ENCODE data around the gene ARHGAP18. TPM values are rescaled to one million over a fixed set of nuclear protein-coding genes. Genes with fewer than 3 reads are reported as not detected.
A peak's percentile ranks its signal among the peaks of the same experiment; 100 is the strongest.
"Not testable (repeated sequence)": the region's sequence is repeated elsewhere in the genome, so short reads cannot be mapped to it uniquely, and the experiment has no call there.

The ARHGAP18 gene
- polyA plus RNA-seq, 1 donor = 52.8 TPM

- no peaks in the 10 kb centered on the region for H3K4me1 ChIP-seq (ENCODE audit: control insufficient read depth, insufficient read depth, low read length)
- H3K4me3 ChIP-seq (ENCODE audit: low read length) = no peak overlapping the region
- no peaks in the 10 kb centered on the region for H3K27me3 ChIP-seq (ENCODE audit: control insufficient read depth, insufficient read depth, low read length)
- WGBS (ENCODE audit: insufficient coverage, low lambda C conversion rate) = 87% methylated on average over 2 of the region's 6 CpGs
- no peaks in the 10 kb centered on the region for H3K9me3 ChIP-seq (ENCODE audit: control insufficient read depth, low read depth, low read length)
- H3K27ac ChIP-seq (ENCODE audit: low read length) = no peak overlapping the region
- peaks cover 15% of the 10 kb centered on the region for H3K36me3 ChIP-seq (ENCODE audit: control insufficient read depth, insufficient read depth, low read length)
- DNase-seq = no peak
Measured at GRCh38 chr6:129592516-129593232, 117.3 kb downstream of the ARHGAP18 start.

- Histone ChIP-seq H3K27me3 (ENCODE audit: control insufficient read depth, insufficient read depth, low read length) (no peaks in the 10 kb centered on the region), H3K4me1 (ENCODE audit: control insufficient read depth, insufficient read depth, low read length) (no peaks in the 10 kb centered on the region), H3K36me3 (ENCODE audit: control insufficient read depth, insufficient read depth, low read length) (peaks cover 13% of the 10 kb centered on the region), H3K27ac (ENCODE audit: low read length) (no peak overlapping the region), H3K4me3 (ENCODE audit: low read length) (no peak overlapping the region), H3K9me3 (ENCODE audit: control insufficient read depth, low read depth, low read length) (no peaks in the 10 kb centered on the region)
- WGBS (ENCODE audit: insufficient coverage, low lambda C conversion rate) = no CpG with 5 or more reads among the region's 4 CpGs
- no peak for DNase-seq
Measured at GRCh38 chr6:129590408-129591022, 119.5 kb downstream of the ARHGAP18 start.

GRCh38 chr6:129586815-129587214 is 123.2 kb downstream of the ARHGAP18 start:
- peaks cover 14% of the 10 kb centered on the region for H3K36me3 ChIP-seq (ENCODE audit: control insufficient read depth, insufficient read depth, low read length)
- no peak overlapping the region for H3K4me3 ChIP-seq (ENCODE audit: low read length)
- no peaks in the 10 kb centered on the region for H3K9me3 ChIP-seq (ENCODE audit: control insufficient read depth, low read depth, low read length)
- H3K27me3 ChIP-seq (ENCODE audit: control insufficient read depth, insufficient read depth, low read length) = no peaks in the 10 kb centered on the region
- H3K27ac ChIP-seq (ENCODE audit: low read length) = no peak overlapping the region
- 100% methylated on average over 1 of the region's 2 CpGs for WGBS (ENCODE audit: insufficient coverage, low lambda C conversion rate)
- no peak for DNase-seq
- no peaks in the 10 kb centered on the region for H3K4me1 ChIP-seq (ENCODE audit: control insufficient read depth, insufficient read depth, low read length)

- no peak for DNase-seq
- Histone ChIP-seq H3K27me3 (ENCODE audit: control insufficient read depth, insufficient read depth, low read length) (no peaks in the 10 kb centered on the region), H3K9me3 (ENCODE audit: control insufficient read depth, low read depth, low read length) (no peaks in the 10 kb centered on the region), H3K4me1 (ENCODE audit: control insufficient read depth, insufficient read depth, low read length) (no peaks in the 10 kb centered on the region), H3K27ac (ENCODE audit: low read length) (no peak overlapping the region), H3K36me3 (ENCODE audit: control insufficient read depth, insufficient read depth, low read length) (peaks cover 18% of the 10 kb centered on the region), H3K4me3 (ENCODE audit: low read length) (no peak overlapping the region)
- WGBS (ENCODE audit: insufficient coverage, low lambda C conversion rate) = no CpG with 5 or more reads among the region's 7 CpGs
Measured at GRCh38 chr6:129583866-129584265, 126.1 kb downstream of the ARHGAP18 start.

GRCh38 chr6:129578315-129578714 is 131.7 kb downstream of the ARHGAP18 start:
- no CpG with 5 or more reads among the region's 1 CpG for WGBS (ENCODE audit: insufficient coverage, low lambda C conversion rate)
- H3K27me3 ChIP-seq (ENCODE audit: control insufficient read depth, insufficient read depth, low read length) = no peaks in the 10 kb centered on the region
- H3K9me3 ChIP-seq (ENCODE audit: control insufficient read depth, low read depth, low read length) = no peaks in the 10 kb centered on the region
- no peak for DNase-seq
- no peak overlapping the region for H3K4me3 ChIP-seq (ENCODE audit: low read length)
- H3K36me3 ChIP-seq (ENCODE audit: control insufficient read depth, insufficient read depth, low read length) = peaks cover 14% of the 10 kb centered on the region
- H3K4me1 ChIP-seq (ENCODE audit: control insufficient read depth, insufficient read depth, low read length) = no peaks in the 10 kb centered on the region
- no peak overlapping the region for H3K27ac ChIP-seq (ENCODE audit: low read length)

GRCh38 chr6:129577691-129578090 is 132.3 kb downstream of the ARHGAP18 start:
- peaks cover 14% of the 10 kb centered on the region for H3K36me3 ChIP-seq (ENCODE audit: control insufficient read depth, insufficient read depth, low read length)
- H3K27ac ChIP-seq (ENCODE audit: low read length) = no peak overlapping the region
- H3K27me3 ChIP-seq (ENCODE audit: control insufficient read depth, insufficient read depth, low read length) = no peaks in the 10 kb centered on the region
- no peak overlapping the region for H3K4me3 ChIP-seq (ENCODE audit: low read length)
- H3K9me3 ChIP-seq (ENCODE audit: control insufficient read depth, low read depth, low read length) = no peaks in the 10 kb centered on the region
- no peak for DNase-seq
- H3K4me1 ChIP-seq (ENCODE audit: control insufficient read depth, insufficient read depth, low read length) = no peaks in the 10 kb centered on the region
- 95% methylated on average over 2 of the region's 3 CpGs for WGBS (ENCODE audit: insufficient coverage, low lambda C conversion rate)

GRCh38 chr6:129576456-129576855 is 133.5 kb downstream of the ARHGAP18 start:
- peaks cover 9% of the 10 kb centered on the region for H3K36me3 ChIP-seq (ENCODE audit: control insufficient read depth, insufficient read depth, low read length)
- H3K27me3 ChIP-seq (ENCODE audit: control insufficient read depth, insufficient read depth, low read length) = no peaks in the 10 kb centered on the region
- DNase-seq = no peak
- H3K9me3 ChIP-seq (ENCODE audit: control insufficient read depth, low read depth, low read length) = no peaks in the 10 kb centered on the region
- H3K4me3 ChIP-seq (ENCODE audit: low read length) = no peak overlapping the region
- no peak overlapping the region for H3K27ac ChIP-seq (ENCODE audit: low read length)
- 94% methylated on average over 4 of the region's 4 CpGs for WGBS (ENCODE audit: insufficient coverage, low lambda C conversion rate)
- H3K4me1 ChIP-seq (ENCODE audit: control insufficient read depth, insufficient read depth, low read length) = no peaks in the 10 kb centered on the region

- WGBS (ENCODE audit: insufficient coverage, low lambda C conversion rate) = 64% methylated on average over 2 of the region's 10 CpGs
Measured at GRCh38 chr6:129575378-129576118, 134.4 kb downstream of the ARHGAP18 start.

GRCh38 chr6:129574605-129575004 is 135.4 kb downstream of the ARHGAP18 start:
- WGBS (ENCODE audit: insufficient coverage, low lambda C conversion rate) = no CpG with 5 or more reads among the region's 5 CpGs
- DNase-seq; H3K27me3 ChIP-seq (ENCODE audit: control insufficient read depth, insufficient read depth, low read length); H3K9me3 ChIP-seq (ENCODE audit: control insufficient read depth, low read depth, low read length); H3K4me3 ChIP-seq (ENCODE audit: low read length); H3K27ac ChIP-seq (ENCODE audit: low read length); H3K36me3 ChIP-seq (ENCODE audit: control insufficient read depth, insufficient read depth, low read length); H3K4me1 ChIP-seq (ENCODE audit: control insufficient read depth, insufficient read depth, low read length): not testable (repeated sequence)

More at GRCh38 chr6:129575378-129576118, 134.4 kb downstream of the ARHGAP18 start:
- H3K27me3 ChIP-seq (ENCODE audit: control insufficient read depth, insufficient read depth, low read length) = no peaks in the 10 kb centered on the region
- peak overlapping the region; percentile 21 for H3K27ac ChIP-seq (ENCODE audit: low read length)
- peaks cover 9% of the 10 kb centered on the region for H3K36me3 ChIP-seq (ENCODE audit: control insufficient read depth, insufficient read depth, low read length)
- H3K4me3 ChIP-seq (ENCODE audit: low read length) = no peak overlapping the region
- peak in 1 of 2 donors; percentile 49 for DNase-seq
- H3K4me1 ChIP-seq (ENCODE audit: control insufficient read depth, insufficient read depth, low read length) = no peaks in the 10 kb centered on the region
- H3K9me3 ChIP-seq (ENCODE audit: control insufficient read depth, low read depth, low read length) = no peaks in the 10 kb centered on the region

GRCh38 chr6:129570929-129571328 is 139.0 kb downstream of the ARHGAP18 start:
- not testable (repeated sequence) for H3K27me3 ChIP-seq (ENCODE audit: control insufficient read depth, insufficient read depth, low read length); H3K9me3 ChIP-seq (ENCODE audit: control insufficient read depth, low read depth, low read length); H3K36me3 ChIP-seq (ENCODE audit: control insufficient read depth, insufficient read depth, low read length); DNase-seq; H3K27ac ChIP-seq (ENCODE audit: low read length); H3K4me1 ChIP-seq (ENCODE audit: control insufficient read depth, insufficient read depth, low read length); H3K4me3 ChIP-seq (ENCODE audit: low read length)
- WGBS (ENCODE audit: insufficient coverage, low lambda C conversion rate) = no CpG with 5 or more reads among the region's 1 CpG
